Measurements from ENCODE around the gene SLC1A3. TPM values are rescaled to one million over a fixed set of nuclear protein-coding genes. Genes with fewer than 3 reads are reported as not detected.

SLC1A3 gene
- total RNA-seq, 2 donors from 2014 or later = 11.2 to 18.5 TPM

DNA sequence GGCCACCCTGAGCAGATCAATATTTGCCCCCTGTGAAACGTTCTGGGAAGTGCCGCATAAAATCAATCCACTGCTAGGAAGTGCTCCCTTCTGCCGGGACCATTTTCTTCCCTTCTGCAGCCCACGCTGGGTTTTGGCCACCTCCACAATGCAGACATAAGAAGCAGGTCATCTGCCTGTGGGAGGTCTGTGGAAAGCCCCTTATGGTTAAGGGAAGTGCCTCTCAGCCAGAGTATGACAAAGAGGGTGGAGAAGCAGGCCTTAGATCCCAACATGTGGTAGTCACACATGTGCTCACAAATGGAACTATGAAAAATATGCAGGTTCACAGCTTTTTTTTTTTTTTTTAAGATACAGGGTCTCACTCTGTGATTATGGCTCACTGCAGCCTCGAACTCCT lies 82.8 kb downstream of the SLC1A3 start:
- no peak for ATAC-seq
- peak overlapping the region in 1 of 4 donors; percentile 81 for H3K27ac ChIP-seq
- TF ChIP-seq, protein P1, sequence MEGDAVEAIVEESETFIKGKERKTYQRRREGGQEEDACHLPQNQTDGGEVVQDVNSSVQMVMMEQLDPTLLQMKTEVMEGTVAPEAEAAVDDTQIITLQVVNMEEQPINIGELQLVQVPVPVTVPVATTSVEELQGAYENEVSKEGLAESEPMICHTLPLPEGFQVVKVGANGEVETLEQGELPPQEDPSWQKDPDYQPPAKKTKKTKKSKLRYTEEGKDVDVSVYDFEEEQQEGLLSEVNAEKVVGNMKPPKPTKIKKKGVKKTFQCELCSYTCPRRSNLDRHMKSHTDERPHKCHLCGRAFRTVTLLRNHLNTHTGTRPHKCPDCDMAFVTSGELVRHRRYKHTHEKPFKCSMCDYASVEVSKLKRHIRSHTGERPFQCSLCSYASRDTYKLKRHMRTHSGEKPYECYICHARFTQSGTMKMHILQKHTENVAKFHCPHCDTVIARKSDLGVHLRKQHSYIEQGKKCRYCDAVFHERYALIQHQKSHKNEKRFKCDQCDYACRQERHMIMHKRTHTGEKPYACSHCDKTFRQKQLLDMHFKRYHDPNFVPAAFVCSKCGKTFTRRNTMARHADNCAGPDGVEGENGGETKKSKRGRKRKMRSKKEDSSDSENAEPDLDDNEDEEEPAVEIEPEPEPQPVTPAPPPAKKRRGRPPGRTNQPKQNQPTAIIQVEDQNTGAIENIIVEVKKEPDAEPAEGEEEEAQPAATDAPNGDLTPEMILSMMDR (IDR thresholded peaks at IDR 0.05) = no peak
- no peak for TF ChIP-seq POLR2A (IDR thresholded peaks at IDR 0.05)
- no peaks in the 10 kb centered on the region for H3K9me3 ChIP-seq
- H3K4me3 ChIP-seq = no peak overlapping the region
- peak in 1 of 4 donors; percentile 30 for DNase-seq
- intact Hi-C loops (cut with DNase I) = no loop called here
- peaks cover 20% of the 10 kb centered on the region for H3K4me1 ChIP-seq
- WGBS, 2 donors = 62 to 80% methylated on average over 5 of the region's 5 CpGs
- H3K36me3 ChIP-seq (replicated peaks in 1 of 2; ENCODE audit: insufficient read depth in 1 of 2, low read depth in 2 of 2) = no peaks in the 10 kb centered on the region
- H3K27me3 ChIP-seq = peaks cover 0 to 5% of the 10 kb centered on the region in 2 donors

DNA sequence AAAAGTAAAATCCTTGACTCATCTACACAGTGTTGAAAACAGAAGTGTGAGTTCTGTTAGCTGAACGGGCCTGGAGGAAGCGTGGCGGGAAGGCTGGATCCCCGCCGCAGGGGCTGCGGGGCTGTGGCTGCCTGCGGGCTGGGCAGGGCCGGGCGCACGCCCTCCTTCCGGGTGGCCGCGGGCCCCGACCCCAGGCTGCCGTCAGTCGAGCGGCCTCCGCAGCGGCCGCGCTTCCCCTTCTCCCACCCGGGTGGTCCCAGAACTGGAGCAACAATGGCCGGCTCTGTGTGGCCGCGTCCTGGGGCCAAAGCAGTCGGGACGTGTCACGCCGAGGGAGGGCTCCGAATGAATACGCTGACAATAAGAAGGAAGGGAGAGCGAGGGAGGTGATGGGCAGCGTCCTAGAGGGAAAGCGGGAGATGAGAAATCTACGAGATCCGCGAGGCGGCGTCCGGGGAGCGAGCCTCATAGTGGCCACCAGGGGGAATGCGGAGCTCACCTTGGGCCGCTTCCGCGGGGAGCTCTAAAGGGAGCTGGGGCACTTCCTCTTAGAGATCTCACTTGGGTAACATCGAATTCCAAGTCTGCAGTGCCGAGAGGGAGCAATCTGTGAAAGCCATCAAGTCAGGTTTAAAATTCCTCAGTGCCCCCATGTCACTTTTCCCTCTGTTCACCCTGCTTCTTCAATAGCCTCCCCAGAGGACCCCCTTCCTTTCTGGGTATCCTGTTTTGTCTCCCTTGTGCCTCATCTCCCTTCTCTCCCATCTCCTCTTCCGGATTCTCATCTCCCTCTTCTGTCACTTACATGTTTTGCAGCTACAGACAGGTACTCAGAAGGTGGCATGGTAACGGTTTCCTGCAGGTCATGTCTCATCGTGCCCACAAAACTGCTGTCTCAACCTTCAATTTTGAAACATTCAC lies 83.9 kb downstream of the SLC1A3 start:
- 6 to 9% methylated on average over 35 to 50 of the region's 50 CpGs for WGBS, 2 donors
- intact Hi-C loops (cut with DNase I) = loop anchor here (5.0 kb wide), 1 partner anchor 273 kb away; no protein-coding TSS in a partner anchor

DNA sequence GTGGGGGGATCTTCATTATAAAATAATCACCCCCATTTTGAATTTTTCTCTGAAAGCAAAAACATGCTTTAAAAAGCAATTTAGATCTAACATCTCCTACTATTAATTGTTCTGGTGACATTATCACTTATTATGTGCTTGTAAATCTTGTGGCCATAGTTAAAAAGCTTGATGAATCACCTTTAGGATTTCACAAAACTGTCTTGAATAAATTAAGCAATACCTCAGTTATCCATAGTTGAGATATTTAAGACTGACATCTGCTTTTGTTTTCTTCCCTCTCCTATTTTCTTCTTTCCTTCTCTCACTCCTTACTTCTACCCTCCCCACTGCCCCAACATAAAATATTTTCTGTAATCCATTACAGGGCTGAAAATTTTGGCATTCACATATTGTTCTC lies 84.8 kb downstream of the SLC1A3 start:
- peaks cover 20% of the 10 kb centered on the region for H3K4me1 ChIP-seq
- intact Hi-C loops (cut with DNase I) = loop anchor here (5.0 kb wide), 1 partner anchor 274 kb away; no protein-coding TSS in a partner anchor
- H3K27ac ChIP-seq = no peak overlapping the region
- H3K4me3 ChIP-seq = no peak overlapping the region
- ATAC-seq (no peak), DNase-seq (no peak)
- no peak for TF ChIP-seq POLR2A (IDR thresholded peaks at IDR 0.05)
- TF ChIP-seq, protein P1 (IDR thresholded peaks at IDR 0.05) = no peak
- no peaks in the 10 kb centered on the region for H3K9me3 ChIP-seq
- H3K36me3 ChIP-seq (replicated peaks in 1 of 2; ENCODE audit: insufficient read depth in 1 of 2, low read depth in 2 of 2) = no peaks in the 10 kb centered on the region
- H3K27me3 ChIP-seq = peaks cover 0 to 5% of the 10 kb centered on the region in 2 donors

More for the DNA sequence above, 83.9 kb downstream of the SLC1A3 start:
- Histone ChIP-seq H3K4me1 (peaks cover 20% of the 10 kb centered on the region), H3K36me3 (replicated peaks in 1 of 2; ENCODE audit: insufficient read depth in 1 of 2, low read depth in 2 of 2) (no peaks in the 10 kb centered on the region), H3K9me3 (no peaks in the 10 kb centered on the region), H3K27me3 (peaks cover 0 to 5% of the 10 kb centered on the region in 2 donors), H3K27ac (peak overlapping the region; percentile 36 to 81 (median 44)), H3K4me3 (peak overlapping the region in 1 of 2 donors; percentile 28)
- peak; percentile 88 for ATAC-seq
- DNase-seq = peak; percentile 78 to 81 (median 80)
- peak in 2 of 3 donors; percentile 41 to 48 for TF ChIP-seq POLR2A (IDR thresholded peaks at IDR 0.05)
- TF ChIP-seq, protein P1 (IDR thresholded peaks at IDR 0.05) = peak; percentile 73 to 91 (median 83)

DNA sequence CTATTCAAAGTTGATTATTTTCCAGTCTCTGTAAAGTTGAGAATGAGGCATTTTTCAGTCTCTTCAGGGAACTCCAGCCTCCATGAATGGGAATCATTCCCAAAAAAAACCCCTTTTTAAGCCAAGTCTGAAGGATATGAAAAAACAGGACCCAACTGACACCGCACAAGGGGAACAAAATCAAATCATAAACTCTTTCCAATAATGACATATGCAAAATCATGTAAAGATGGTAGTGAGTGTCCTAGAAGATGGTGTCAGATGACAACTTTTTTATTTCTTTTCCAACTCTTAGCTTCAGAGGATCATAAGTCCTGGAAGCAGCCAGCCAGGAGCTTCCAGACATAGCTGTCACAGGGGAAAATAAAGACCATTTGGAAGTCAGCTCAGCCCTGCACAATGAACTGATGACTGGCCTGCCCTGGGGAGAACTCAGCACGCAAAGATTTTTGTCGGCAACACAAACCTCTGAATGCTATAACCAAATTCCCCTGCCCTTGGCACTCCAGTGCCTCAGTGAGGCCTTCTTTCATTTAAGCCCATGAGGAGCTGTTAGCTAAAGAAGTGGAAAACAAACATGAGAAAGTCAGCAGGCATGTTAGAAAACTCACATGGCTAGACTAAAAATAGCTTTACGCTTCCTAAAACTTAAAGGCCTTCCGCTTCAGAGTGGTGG lies 85.4 kb downstream of the SLC1A3 start:
- Histone ChIP-seq H3K27ac (no peak overlapping the region), H3K9me3 (no peaks in the 10 kb centered on the region), H3K36me3 (replicated peaks in 1 of 2; ENCODE audit: insufficient read depth in 1 of 2, low read depth in 2 of 2) (no peaks in the 10 kb centered on the region), H3K27me3 (peaks cover 0 to 5% of the 10 kb centered on the region in 2 donors), H3K4me1 (peaks cover 20% of the 10 kb centered on the region), H3K4me3 (no peak overlapping the region)
- no peak for DNase-seq
- no peak for ATAC-seq
- TF ChIP-seq, protein P1 (IDR thresholded peaks at IDR 0.05) = no peak
- TF ChIP-seq POLR2A (IDR thresholded peaks at IDR 0.05) = no peak
- 62 to 77% methylated on average over 5 of the region's 5 CpGs for WGBS, 2 donors
- intact Hi-C loops (cut with DNase I) = loop anchor here (5.0 kb wide), 1 partner anchor 275 kb away; no protein-coding TSS in a partner anchor

Data from body of pancreas (tissue), 4 donors.